Esophagus (tissue), 2 donors: Measurements from ENCODE around the gene SLC43A3. TPM values are rescaled to one million over a fixed set of nuclear protein-coding genes. Genes with fewer than 3 reads are reported as not detected.

Experiments used
- H3K27ac ChIP-seq, 2 donors: one replicate each; pipeline ENCODE4 v1.5.1; 2013; ENCODE audit warnings: low read depth in 2 of 2, mild to moderate bottlenecking in 2 of 2, inconsistent platforms in 1 of 2, low read length in 1 of 2, moderate library complexity in 1 of 2
- H3K27me3 ChIP-seq, 2 donors: one replicate each; pipeline ENCODE4 v1.6.1; 2013; ENCODE audit warnings: low read length in 2 of 2, control low read depth in 1 of 2, mild to moderate bottlenecking in 1 of 2; ENCODE audit not compliant: insufficient read depth in 2 of 2, control insufficient read depth in 1 of 2
- H3K36me3 ChIP-seq, 2 donors: one replicate each; pipeline ENCODE4 v1.6.1; 2013; ENCODE audit warnings: low read length in 1 of 2; ENCODE audit not compliant: control insufficient read depth in 2 of 2, insufficient read depth in 2 of 2
- H3K4me1 ChIP-seq, 2 donors: one replicate each; pipeline ENCODE4 v1.6.1; 2013; ENCODE audit warnings: low read length in 1 of 2; ENCODE audit not compliant: control insufficient read depth in 2 of 2, insufficient read depth in 2 of 2
- H3K4me3 ChIP-seq, 2 donors: one replicate each; pipeline ENCODE4 v1.5.1; 2013; ENCODE audit warnings: low read length in 2 of 2, mild to moderate bottlenecking in 2 of 2, low read depth in 1 of 2, moderate library complexity in 1 of 2
- H3K9me3 ChIP-seq, 2 donors: one replicate each; pipeline ENCODE4 v1.6.1; 2013; ENCODE audit warnings: mild to moderate bottlenecking in 2 of 2, low read depth in 1 of 2, low read length in 1 of 2, moderate library complexity in 1 of 2; ENCODE audit not compliant: control insufficient read depth in 2 of 2, insufficient read depth in 1 of 2
- WGBS, 2 donors: extraction: QIAGEN DNeasy Blood & Tissue Kit; methylation state at CpG; one replicate each; pipeline ENCODE4 v1.1.7; 2013; 5-methylcytosine and 5-hydroxymethylcytosine counted together
- polyA plus RNA-seq, 2 donors: library from polyadenylated mRNA; stranded (reverse); fragments of 200-250 nt; gene quantifications; one replicate each; pipeline ENCODE4 v1.2.3, GENCODE V29; 2013
- donor health status: healthy with polysubstance abuse.
- donor health status: Bipolar disorder and iron deficiency.

The SLC43A3 gene
- polyA plus RNA-seq, 2 donors = 24.0 to 28.9 TPM

DNA sequence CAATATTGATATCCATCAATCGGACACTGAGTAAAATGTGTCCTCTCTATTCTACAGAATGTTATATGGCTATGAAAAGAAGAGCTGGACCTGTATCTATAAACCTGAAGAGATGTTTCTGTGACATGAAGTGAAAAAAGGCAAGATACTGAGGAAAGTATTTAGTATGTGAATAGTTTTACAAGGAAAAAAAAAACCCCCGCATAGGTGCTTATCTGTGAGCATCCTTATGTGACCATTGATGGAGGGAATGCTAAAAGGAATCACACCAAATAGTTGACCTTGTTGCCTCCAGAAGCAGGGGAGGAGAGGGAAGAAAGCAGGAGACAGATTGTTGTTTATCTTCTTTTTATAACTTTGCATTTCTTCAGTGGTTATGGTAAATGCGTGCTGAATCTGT lies 35.8 kb downstream of the SLC43A3 start:
- Histone ChIP-seq H3K4me1 (no peaks in the 10 kb centered on the region), H3K27me3 (no peaks in the 10 kb centered on the region)
- WGBS, 2 donors = 92 to 93% methylated on average over 3 of the region's 3 CpGs

GRCh38 chr11:57390535-57390934 lies 36.4 kb downstream of the SLC43A3 start, which contains the start of gene PRG2:
Gene PRG2 (minus strand): TSS chr11:57390650. CDS start chr11:57389944, 706 bp downstream.
- Histone ChIP-seq H3K9me3 (no peaks in the 10 kb centered on the region), H3K36me3 (no peaks in the 10 kb centered on the region), H3K27me3 (no peaks in the 10 kb centered on the region), H3K4me3 (no peak within 1 kb of the TSS), H3K4me1 (no peaks in the 10 kb centered on the region), H3K27ac (no peak within 1 kb of the TSS)
- WGBS, 2 donors = 78 to 84% methylated on average over 2 of the region's 2 CpGs

More for the DNA sequence above, 35.8 kb downstream of the SLC43A3 start:
- no peak overlapping the region for H3K27ac ChIP-seq
- H3K36me3 ChIP-seq = no peaks in the 10 kb centered on the region
- no peak overlapping the region for H3K4me3 ChIP-seq
- H3K9me3 ChIP-seq = no peaks in the 10 kb centered on the region

DNA sequence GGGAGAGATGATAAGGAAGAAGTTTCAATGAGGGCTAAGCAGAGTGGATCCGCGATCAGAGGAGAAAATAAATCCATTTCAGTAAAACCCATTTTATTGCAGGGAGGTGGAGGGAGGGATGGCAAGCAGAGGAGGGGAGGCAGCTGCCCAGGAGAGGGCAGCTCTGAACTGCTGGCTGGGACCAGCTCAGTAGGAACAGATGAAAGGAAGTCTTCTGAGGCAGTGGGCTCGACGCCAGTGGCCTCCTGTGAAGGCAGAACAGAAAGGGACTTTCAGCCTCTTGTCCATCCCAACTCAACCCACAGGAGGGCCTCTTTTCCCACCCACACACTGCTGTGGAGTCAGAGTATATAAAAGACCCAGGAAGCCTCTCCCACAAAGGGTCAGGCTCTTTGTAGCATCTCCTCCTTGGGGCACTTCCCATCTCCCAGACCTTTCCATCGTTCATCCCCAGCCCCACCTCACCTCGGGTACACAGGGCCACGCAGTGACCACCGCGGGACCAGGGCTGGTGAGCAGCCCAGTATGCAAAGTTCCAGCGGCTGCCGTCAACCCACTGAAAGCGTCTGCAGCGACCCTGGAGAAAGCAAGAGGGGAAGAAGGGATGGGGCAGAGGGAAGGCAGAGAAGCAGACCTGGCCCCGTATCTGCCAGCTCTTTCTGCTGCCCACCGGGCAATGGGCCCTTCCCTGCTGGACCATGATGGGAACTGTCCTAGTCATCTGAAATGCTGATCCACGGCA lies 39.5 kb downstream of the SLC43A3 start:
- H3K36me3 ChIP-seq = no peaks in the 10 kb centered on the region
- 80 to 84% methylated on average over 16 of the region's 16 CpGs for WGBS, 2 donors
- no peak overlapping the region for H3K27ac ChIP-seq
- no peaks in the 10 kb centered on the region for H3K27me3 ChIP-seq
- no peaks in the 10 kb centered on the region for H3K9me3 ChIP-seq
- H3K4me3 ChIP-seq = no peak overlapping the region
- no peaks in the 10 kb centered on the region for H3K4me1 ChIP-seq

DNA sequence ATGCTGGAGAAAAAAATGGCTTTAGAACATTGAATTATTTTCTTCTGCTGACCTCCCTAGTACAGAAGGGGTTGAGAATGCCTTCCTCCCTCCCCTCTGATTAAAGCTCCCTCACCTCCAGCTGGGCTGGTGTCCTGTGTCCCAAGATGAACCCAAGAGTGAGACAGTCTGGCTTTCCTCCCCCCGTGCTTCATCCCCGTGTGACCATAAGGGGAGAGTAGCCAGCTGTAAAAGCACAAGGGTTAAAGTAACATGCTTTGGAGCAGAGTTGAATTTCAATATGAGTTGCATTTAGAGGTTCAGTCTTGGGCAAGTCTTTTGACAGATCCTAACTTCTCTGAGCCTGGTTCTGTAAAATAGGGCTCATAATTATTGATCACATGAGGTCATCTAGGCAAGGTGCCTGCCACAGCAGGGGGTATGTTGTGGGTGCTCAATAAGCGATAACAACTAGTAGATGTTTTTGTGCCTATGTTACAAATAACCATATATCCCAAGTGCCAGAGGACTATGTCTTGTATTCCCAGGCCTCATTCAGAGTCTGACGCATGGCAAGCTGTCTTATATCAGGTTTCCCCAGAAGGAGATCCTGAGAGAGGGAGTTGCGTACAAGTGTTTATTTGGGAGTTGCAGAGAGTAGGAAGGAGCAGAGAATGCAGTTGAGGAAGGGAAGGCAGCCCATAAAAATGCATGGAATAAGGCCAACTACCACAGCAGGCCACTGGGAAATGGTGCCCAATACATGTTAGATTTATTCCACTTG lies 40.6 kb downstream of the SLC43A3 start:
- no peaks in the 10 kb centered on the region for H3K27me3 ChIP-seq
- no peaks in the 10 kb centered on the region for H3K4me1 ChIP-seq
- no peak overlapping the region for H3K27ac ChIP-seq
- 73 to 85% methylated on average over 5 of the region's 5 CpGs for WGBS, 2 donors
- H3K36me3 ChIP-seq = no peaks in the 10 kb centered on the region
- no peak overlapping the region for H3K4me3 ChIP-seq
- H3K9me3 ChIP-seq = no peaks in the 10 kb centered on the region

DNA sequence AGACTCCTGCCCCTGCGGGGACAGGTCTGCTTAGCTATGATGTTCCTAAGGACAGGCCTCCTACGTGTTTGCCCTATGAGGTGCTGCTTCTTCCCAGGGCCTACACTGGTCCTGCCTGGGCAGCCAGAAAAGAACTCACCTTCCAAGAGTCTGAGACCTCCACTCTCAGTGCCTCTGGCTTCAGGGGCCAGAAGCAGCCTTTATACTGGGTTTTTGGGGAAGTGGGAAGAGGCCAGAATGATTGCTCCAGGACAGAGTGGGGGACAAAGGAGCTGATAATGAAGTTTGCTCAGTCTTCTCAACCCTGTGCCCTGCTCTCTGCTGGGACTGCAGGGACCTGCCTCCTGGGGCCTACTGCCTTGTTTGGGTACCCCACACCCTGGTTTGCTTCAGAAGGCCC lies 45.9 kb downstream of the SLC43A3 start, which contains the start of gene PRG3:
PRG3 (minus strand) TSS at position 176 of the 400 bp plus-strand sequence. CDS start 442 bp downstream, outside the sequence.
- WGBS, 2 donors = 78 to 88% methylated on average over 2 of the region's 2 CpGs
- no peaks in the 10 kb centered on the region for H3K36me3 ChIP-seq
- no peaks in the 10 kb centered on the region for H3K9me3 ChIP-seq
- no peaks in the 10 kb centered on the region for H3K4me1 ChIP-seq
- no peaks in the 10 kb centered on the region for H3K27me3 ChIP-seq
- no peak within 1 kb of the TSS for H3K27ac ChIP-seq
- H3K4me3 ChIP-seq = no peak within 1 kb of the TSS

GRCh38 chr11:57379732-57380131 lies 47.2 kb downstream of the SLC43A3 start:
- Histone ChIP-seq H3K27me3 (no peaks in the 10 kb centered on the region), H3K36me3 (no peaks in the 10 kb centered on the region), H3K4me3 (no peak overlapping the region), H3K9me3 (no peaks in the 10 kb centered on the region), H3K4me1 (no peaks in the 10 kb centered on the region), H3K27ac (no peak overlapping the region)
- WGBS, 2 donors = 28 to 30% methylated on average over 10 of the region's 10 CpGs

GRCh38 chr11:57378186-57378585 lies 48.7 kb downstream of the SLC43A3 start:
- H3K9me3 ChIP-seq = no peaks in the 10 kb centered on the region
- no peaks in the 10 kb centered on the region for H3K36me3 ChIP-seq
- H3K27ac ChIP-seq = no peak overlapping the region
- no peaks in the 10 kb centered on the region for H3K27me3 ChIP-seq
- no peaks in the 10 kb centered on the region for H3K4me1 ChIP-seq
- no peak overlapping the region for H3K4me3 ChIP-seq

GRCh38 chr11:57377107-57377506 lies 49.8 kb downstream of the SLC43A3 start:
- Histone ChIP-seq H3K9me3 (no peaks in the 10 kb centered on the region), H3K27me3 (no peaks in the 10 kb centered on the region), H3K4me3 (no peak overlapping the region), H3K4me1 (no peaks in the 10 kb centered on the region), H3K27ac (no peak overlapping the region), H3K36me3 (no peaks in the 10 kb centered on the region)
- 65 to 67% methylated on average over 5 of the region's 5 CpGs for WGBS, 2 donors

GRCh38 chr11:57376095-57377090 lies 50.5 kb downstream of the SLC43A3 start:
- Histone ChIP-seq H3K9me3 (no peaks in the 10 kb centered on the region), H3K27ac (no peak overlapping the region), H3K4me3 (no peak overlapping the region), H3K4me1 (no peaks in the 10 kb centered on the region), H3K27me3 (no peaks in the 10 kb centered on the region), H3K36me3 (no peaks in the 10 kb centered on the region)
- 57 to 69% methylated on average over 26 of the region's 26 CpGs for WGBS, 2 donors
